GM19099 (cell line): ENCODE data around the gene CYFIP2.

ENCODE experiments used
- POLR2A ChIP-seq: IDR thresholded peaks from 3 replicates; pipeline ENCODE4 v1.6.1; 2011; ENCODE audit warnings: low read depth; ENCODE audit not compliant: insufficient read length; ENCODE audit errors: extremely low read depth

The CYFIP2 gene

DNA sequence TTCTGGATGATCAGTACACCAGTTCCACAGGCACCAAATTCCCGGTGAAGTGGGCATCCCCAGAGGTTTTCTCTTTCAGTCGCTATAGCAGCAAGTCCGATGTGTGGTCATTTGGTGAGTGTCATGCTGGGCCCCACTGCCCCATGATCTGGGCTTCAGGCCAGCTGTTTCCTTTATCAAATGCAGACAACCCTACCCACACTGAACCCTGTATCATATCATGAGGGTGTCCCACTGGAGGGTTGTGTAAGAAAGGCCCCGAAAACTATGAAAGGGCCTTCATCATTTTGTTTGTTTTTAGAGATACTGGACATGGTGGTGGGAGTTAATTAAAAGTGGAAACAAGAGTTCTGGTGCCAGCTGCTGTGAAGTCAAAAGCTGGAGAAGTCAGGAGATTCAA lies 20.0 kb upstream of the CYFIP2 start:
- no peak for TF ChIP-seq POLR2A

GRCh38 chr5:157247267-157247666 lies 18.7 kb upstream of the CYFIP2 start:
- no peak for TF ChIP-seq POLR2A

- TF ChIP-seq POLR2A: no peak
These were observed 17.0 kb upstream of the CYFIP2 start for GRCh38 chr5:157248821-157249470.

- TF ChIP-seq POLR2A: no peak
These were observed 13.0 kb upstream of the CYFIP2 start for GRCh38 chr5:157252711-157253465.

GRCh38 chr5:157253547-157253946 lies 12.4 kb upstream of the CYFIP2 start:
- TF ChIP-seq POLR2A: no peak

GRCh38 chr5:157258450-157258849 lies 7.5 kb upstream of the CYFIP2 start:
- TF ChIP-seq POLR2A: no peak

GRCh38 chr5:157259699-157260098 lies 6.2 kb upstream of the CYFIP2 start:
- TF ChIP-seq POLR2A: no peak

GRCh38 chr5:157263496-157264090 lies 2.3 kb upstream of the CYFIP2 start:
- no peak for TF ChIP-seq POLR2A

- no peak for TF ChIP-seq POLR2A
These were observed 524 bp downstream of the CYFIP2 start for GRCh38 chr5:157266286-157267007.

GRCh38 chr5:157267025-157267424 lies 1.1 kb downstream of the CYFIP2 start:
- no peak for TF ChIP-seq POLR2A

GRCh38 chr5:157267761-157268480 lies 2.0 kb downstream of the CYFIP2 start:
- no peak for TF ChIP-seq POLR2A

DNA sequence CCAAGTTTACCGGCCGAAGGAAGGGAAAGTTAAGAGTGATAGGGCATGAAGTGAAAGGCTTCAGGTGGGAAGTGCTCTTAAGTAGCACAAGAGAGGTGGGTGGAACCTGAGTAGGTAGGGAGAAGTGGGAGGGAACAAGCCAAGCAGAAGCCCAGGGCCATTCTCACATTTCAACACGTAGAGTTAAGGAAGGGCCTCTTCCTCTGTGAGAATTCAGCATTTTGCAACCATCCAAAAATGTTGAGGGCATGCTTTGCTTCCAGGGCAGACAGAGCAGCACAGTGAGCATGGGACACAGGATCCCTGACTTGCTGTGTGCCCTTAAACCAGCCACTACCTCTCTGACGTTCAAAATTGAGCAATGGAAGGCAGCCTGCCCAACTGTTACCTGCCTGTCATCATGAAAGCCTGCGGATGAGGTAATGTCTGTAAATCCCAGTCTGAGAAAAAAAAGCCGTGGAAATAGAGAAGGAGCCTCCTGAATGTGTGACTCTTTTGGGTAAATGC lies 3.3 kb downstream of the CYFIP2 start:
- peak; percentile 31 for TF ChIP-seq POLR2A

GRCh38 chr5:157269761-157270272 lies 3.9 kb downstream of the CYFIP2 start:
- TF ChIP-seq POLR2A: no peak

DNA sequence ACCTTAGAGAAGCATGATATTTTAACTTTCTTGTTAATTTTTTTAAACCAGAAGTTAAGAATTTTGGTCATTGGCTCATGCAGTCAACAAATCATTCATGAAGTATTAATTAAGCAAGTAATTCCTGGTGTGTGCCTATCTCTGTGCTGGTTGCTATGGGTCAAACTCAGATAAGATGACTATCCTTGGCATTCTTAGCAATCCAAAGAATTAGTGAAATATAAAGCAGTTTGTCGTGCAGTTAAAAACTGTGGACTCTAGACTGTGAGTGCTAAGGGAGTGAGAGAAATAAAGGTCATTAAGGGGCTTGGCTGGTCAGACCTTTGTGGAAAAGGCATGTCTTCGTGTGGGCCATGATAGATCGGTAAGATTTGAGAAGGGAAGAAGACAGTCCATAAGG lies 4.8 kb downstream of the CYFIP2 start:
- no peak for TF ChIP-seq POLR2A
